Stimulated activated CD8-positive, alpha-beta memory T cell treated with anti-CD3 and anti-CD28 coated beads, Interleukin-12 subunit alpha, Interleukin-12 subunit beta, amount 100 ng/mL, for 24 hours (primary cell): ENCODE measurements around the gene TMCC3.

Experiments
- DNase-seq: peaks from one replicate; pipeline ENCODE4 v3.0.0-alpha.2; 2020; ENCODE audit errors: extremely low read depth

TMCC3 gene

GRCh38 chr12:94534774-94535509 is 115.4 kb downstream of the TMCC3 start:
- DNase-seq = no peak

- DNase-seq = no peak
Observed at GRCh38 chr12:94534278-94534677, 116.1 kb downstream of the TMCC3 start.

- peak; percentile 32 for DNase-seq
Observed at GRCh38 chr12:94532490-94533422, 117.6 kb downstream of the TMCC3 start.

GRCh38 chr12:94531196-94531720 is 119.1 kb downstream of the TMCC3 start:
- DNase-seq = no peak

GRCh38 chr12:94525951-94526350 is 124.4 kb downstream of the TMCC3 start:
- no peak for DNase-seq
